H4 (cell line): ENCODE data around the gene DTX3L. TPM values are rescaled to one million over a fixed set of nuclear protein-coding genes. Genes with fewer than 3 reads are reported as not detected.
A peak's percentile ranks its signal among the peaks of the same experiment; 100 is the strongest.
"Not testable (repeated sequence)": the region's sequence is repeated elsewhere in the genome, so short reads cannot be mapped to it uniquely, and the experiment has no call there.

Source experiments
- DNase-seq: peaks from one replicate; pipeline ENCODE4 v3.0.0-alpha.2; 2015; ENCODE audit warnings: low spot score
- total RNA-seq: library from RNA; depleted of rRNA; stranded (reverse); fragments of >200 nt; shearing (Covaris generic); gene quantifications from 2 replicates; pipeline ENCODE4 v1.2.3, GENCODE V29; 2014

DTX3L gene
- total RNA-seq, 1 experiment from 2014 or later = 53.2 TPM

GRCh38 chr3:122562923-122563716 lies 1.0 kb upstream of the DTX3L start:
- DNase-seq = no peak

GRCh38 chr3:122563717-122564025 lies 467 bp upstream of the DTX3L start:
- DNase-seq = no peak

GRCh38 chr3:122568131-122568530 lies 4.0 kb downstream of the DTX3L start:
- not testable (repeated sequence) for DNase-seq

GRCh38 chr3:122568755-122569154 lies 4.6 kb downstream of the DTX3L start:
- no peak for DNase-seq

- DNase-seq = peak; percentile 69
Measured at GRCh38 chr3:122572940-122573412, 8.8 kb downstream of the DTX3L start.

- no peak for DNase-seq
Measured at GRCh38 chr3:122576174-122576940, 12.2 kb downstream of the DTX3L start.

- no peak for DNase-seq
Measured at GRCh38 chr3:122577409-122578031, 13.4 kb downstream of the DTX3L start, which contains the start of gene PARP15. Gene PARP15 (plus strand): TSS chr3:122577650. CDS start chr3:122577668, 18 bp downstream.

- DNase-seq = no peak
Measured at GRCh38 chr3:122578069-122578740, 14.1 kb downstream of the DTX3L start.

GRCh38 chr3:122580470-122580869 lies 16.3 kb downstream of the DTX3L start:
- no peak for DNase-seq

- DNase-seq = no peak
Measured at GRCh38 chr3:122581622-122582021, 17.5 kb downstream of the DTX3L start.

- DNase-seq = no peak
Measured at GRCh38 chr3:122582390-122582789, 18.3 kb downstream of the DTX3L start.

- DNase-seq = no peak
Measured at GRCh38 chr3:122586098-122586497, 22.0 kb downstream of the DTX3L start.

GRCh38 chr3:122586773-122587485 lies 22.8 kb downstream of the DTX3L start:
- no peak for DNase-seq

- DNase-seq = no peak
Measured at GRCh38 chr3:122587572-122587971, 23.4 kb downstream of the DTX3L start.

GRCh38 chr3:122589297-122589696 lies 25.2 kb downstream of the DTX3L start:
- no peak for DNase-seq

GRCh38 chr3:122590610-122591009 lies 26.5 kb downstream of the DTX3L start:
- no peak for DNase-seq

- no peak for DNase-seq
Measured at GRCh38 chr3:122594025-122594424, 29.9 kb downstream of the DTX3L start.

GRCh38 chr3:122598151-122598550 lies 34.0 kb downstream of the DTX3L start:
- DNase-seq = no peak

- no peak for DNase-seq
Measured at GRCh38 chr3:122598556-122598955, 34.4 kb downstream of the DTX3L start.

- no peak for DNase-seq
Measured at GRCh38 chr3:122602011-122602710, 38.0 kb downstream of the DTX3L start.

- no peak for DNase-seq
Measured at GRCh38 chr3:122603056-122603455, 38.9 kb downstream of the DTX3L start.
